ENCODE results near the gene EGFL6. TPM values are rescaled to one million over a fixed set of nuclear protein-coding genes. Genes with fewer than 3 reads are reported as not detected.
"Not testable (repeated sequence)": the region's sequence is repeated elsewhere in the genome, so short reads cannot be mapped to it uniquely, and the experiment has no call there.

EGFL6 gene
- total RNA-seq, 1 donor from 2014 or later, result 0.24 TPM

DNA sequence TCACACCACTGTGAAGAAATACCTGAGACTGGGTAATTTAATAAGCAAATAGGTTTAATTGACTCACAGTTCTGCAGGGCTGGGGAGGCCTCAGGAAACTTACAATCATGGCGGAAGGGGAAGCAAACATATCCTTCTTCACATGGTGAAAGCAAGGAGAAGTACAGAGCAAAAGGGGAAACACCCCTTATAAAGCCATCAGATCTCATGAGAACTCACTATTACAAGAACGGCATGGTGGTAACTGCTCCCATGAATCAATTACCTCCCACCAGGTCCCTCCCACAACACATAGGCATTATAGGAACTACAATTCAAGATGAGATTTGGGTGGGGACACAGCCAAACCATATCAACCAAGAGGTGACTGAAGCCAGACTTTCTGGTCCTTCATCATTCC is 78.9 kb downstream of the EGFL6 start:
- intact Hi-C loops (cut with DNase I), result loop anchor here (10.0 kb wide), 1 partner anchor 704 kb away; no protein-coding TSS in a partner anchor
- not testable (repeated sequence) for DNase-seq (ENCODE audit: low spot score)

DNA sequence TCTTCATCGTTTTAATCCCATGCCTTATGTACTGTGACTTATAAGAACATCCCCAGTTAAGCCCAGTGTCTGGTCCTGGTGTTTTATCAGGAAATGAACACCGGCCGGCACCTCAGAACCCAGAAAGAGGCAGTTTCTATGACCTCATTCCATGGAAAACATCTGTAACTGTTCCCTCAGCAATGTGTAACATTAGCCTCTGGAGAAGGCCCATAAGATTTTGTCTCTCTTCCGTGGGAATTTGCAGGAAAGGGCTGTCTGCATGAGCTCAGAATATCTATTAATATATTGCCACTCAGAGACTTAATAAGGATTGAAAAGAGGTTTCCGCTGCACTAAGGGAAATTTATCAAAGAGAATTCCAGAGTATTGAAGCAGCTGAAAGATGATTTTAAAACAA is 80.4 kb downstream of the EGFL6 start:
- intact Hi-C loops (cut with DNase I), result loop anchor here (5.0 to 10.0 kb wide), 3 partner anchors 37 to 705 kb away; partner anchors contain the start of gene RAB9A
- DNase-seq (ENCODE audit: low spot score), result no peak

DNA sequence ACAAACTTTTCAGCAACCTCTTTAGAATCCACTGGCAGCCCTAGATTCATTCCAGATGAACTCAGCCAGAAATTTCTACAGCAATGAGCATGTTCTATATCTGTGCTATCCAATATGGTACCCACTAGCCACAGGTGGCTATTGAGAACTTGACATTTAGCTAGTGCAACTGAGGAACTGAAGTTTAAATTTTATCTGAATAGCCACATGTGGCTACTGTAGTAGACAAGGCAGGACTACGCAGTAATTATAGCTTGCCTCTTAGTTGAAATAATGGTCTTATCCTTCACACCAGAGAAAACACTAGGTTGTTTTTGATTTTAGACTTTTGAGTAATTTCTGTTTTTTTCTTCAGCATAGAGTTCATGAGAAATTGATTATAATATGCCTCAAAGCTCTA is 80.9 kb downstream of the EGFL6 start:
- DNase-seq (ENCODE audit: low spot score), result no peak
- intact Hi-C loops (cut with DNase I), result loop anchor here (5.0 to 10.0 kb wide), 2 partner anchors 37 to 244 kb away; partner anchors contain the start of gene RAB9A

DNA sequence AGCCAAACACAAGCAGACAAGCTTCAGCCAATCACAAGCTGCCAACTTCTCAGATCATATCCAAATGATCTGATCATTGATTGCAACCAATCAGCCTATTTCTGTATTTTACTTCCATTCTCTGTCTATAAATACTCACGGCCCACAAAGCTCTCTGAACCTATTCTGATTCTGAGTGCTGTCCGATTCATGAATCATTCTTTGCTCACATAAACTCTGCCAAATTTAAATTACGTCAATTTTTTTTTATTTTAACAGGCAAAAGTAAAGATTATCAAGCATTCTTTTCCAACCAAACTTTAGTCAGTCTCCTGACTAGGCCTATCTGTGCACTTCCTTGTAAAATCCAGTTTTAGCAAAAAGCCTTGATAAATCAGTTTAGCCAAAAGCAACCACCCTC is 81.7 kb downstream of the EGFL6 start:
- intact Hi-C loops (cut with DNase I), result loop anchor here (5.0 to 10.0 kb wide), 2 partner anchors 36 to 244 kb away; partner anchors contain the start of gene RAB9A
- DNase-seq (ENCODE audit: low spot score), result no peak

DNA sequence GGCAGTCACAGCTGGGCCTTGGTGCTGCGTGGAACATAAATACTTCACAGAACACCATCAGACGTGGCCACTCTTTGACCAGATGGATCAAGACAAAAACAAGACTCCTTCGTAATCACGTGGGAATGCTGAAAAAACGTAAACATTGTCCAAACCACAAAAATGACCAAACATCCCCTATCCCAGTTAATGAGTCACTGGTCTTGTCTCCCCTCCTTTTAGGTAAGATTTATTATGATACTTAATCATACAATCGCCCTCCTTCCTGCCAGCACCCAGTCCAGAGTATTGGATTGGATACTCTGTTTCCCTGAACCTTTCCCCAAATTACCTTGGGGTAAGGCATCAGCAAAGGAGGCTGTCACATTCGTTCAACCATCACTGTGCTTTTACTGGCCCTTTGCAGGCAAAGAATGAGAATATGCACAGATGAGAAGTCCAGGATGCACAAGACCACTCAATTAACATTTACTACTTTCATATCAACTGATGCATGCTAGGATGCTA is 82.9 kb downstream of the EGFL6 start:
- intact Hi-C loops (cut with DNase I), result loop anchor here (2.0 to 10.0 kb wide), 3 partner anchors 35 to 378 kb away; partner anchors contain the start of gene RAB9A
- no peak for DNase-seq (ENCODE audit: low spot score)

DNA sequence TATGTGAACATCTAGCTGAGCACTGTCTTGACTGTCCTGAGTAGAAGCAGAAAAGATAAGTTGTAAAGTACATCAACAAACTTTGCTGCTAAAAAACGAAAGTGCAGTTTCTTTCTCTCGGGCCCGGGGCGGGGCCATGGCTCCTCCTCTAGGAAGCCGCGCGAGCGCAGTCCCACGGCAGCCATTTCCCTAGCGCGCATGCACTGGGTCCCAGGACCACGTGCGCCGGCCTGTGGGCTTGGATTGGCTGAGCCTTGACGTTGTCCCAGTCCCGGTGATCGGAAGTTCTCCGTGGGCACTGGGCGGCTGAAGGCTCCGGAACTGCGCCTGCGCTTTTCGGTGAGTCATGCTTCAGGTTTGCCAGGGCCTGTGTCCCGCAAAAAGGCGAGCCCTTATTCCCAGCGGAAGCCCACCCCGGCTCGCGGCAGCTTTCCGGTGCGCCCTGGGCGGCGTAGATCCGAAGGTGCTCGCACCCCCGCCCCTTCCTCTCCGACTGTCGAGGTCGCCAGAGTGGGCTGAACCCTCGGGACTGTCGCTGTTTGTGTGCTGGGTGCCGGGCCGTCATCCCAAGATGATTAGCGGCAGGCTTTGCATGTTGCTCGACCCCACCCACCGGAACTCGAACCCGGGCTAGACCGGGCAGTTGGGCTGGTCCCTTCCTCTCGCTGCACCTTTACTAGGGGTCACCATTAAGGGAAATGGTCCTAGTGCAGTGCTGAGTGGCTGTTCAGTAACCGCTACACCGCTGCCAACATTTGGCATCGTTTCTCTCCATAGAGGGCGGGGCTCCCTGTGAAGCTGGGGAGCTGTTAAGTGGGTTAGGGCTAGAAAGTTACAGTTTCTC is 83.7 kb downstream of the EGFL6 start, which contains the start of gene TCEANC:
Gene TCEANC (plus strand): TSS at position 292 of the 844 bp plus-strand sequence. CDS start 9,368 bp downstream, outside the sequence.
- intact Hi-C loops (cut with DNase I), result loop anchor here (2.0 to 10.0 kb wide), 3 partner anchors 34 to 378 kb away; partner anchors contain the start of gene RAB9A
- DNase-seq (ENCODE audit: low spot score), result peak; percentile 98

DNA sequence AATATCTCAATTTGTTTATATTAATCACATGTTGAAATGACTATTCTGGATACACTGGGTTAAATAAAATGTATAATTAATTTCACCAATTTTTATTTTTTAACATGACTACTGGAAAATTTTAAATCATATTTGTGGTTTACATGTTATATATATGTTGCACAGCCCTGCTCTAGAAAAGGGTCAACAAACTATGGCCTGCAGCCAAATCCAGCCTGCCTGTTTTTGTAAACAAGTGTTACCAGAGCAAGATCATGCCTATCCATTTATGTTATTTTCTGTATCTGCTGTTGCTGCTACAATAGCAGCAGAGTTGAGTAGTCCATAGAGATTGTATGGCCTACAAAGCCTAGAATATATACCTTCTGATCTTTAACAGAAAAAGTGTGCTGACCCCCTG is 84.7 kb downstream of the EGFL6 start:
- DNase-seq (ENCODE audit: low spot score), result no peak
- intact Hi-C loops (cut with DNase I), result loop anchor here (5.0 to 10.0 kb wide), 2 partner anchors 33 to 241 kb away; partner anchors contain the start of gene RAB9A

DNA sequence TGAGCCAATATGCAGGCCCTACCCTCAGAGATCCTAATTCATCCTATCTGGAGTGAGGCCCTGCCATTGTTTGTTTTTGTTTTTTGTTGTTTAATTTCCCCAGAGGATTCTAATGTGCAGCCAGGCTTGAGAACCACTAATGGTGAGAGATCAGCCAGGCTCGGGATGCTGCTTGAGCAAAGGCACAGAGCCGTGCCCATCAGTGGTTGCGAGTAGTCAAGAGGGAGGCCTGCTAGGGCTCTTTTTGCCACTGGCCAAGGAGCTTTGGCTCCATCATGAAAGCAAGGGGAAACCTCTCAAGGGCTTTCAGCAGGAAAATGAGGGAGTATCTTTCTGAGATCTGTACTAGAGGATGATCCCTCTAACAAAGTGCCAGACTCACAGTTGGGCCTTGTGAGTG is 86.3 kb downstream of the EGFL6 start:
- intact Hi-C loops (cut with DNase I), result loop anchor here (5.0 to 10.0 kb wide), 2 partner anchors 92 to 239 kb away; no protein-coding TSS in a partner anchor
- DNase-seq (ENCODE audit: low spot score), result no peak

DNA sequence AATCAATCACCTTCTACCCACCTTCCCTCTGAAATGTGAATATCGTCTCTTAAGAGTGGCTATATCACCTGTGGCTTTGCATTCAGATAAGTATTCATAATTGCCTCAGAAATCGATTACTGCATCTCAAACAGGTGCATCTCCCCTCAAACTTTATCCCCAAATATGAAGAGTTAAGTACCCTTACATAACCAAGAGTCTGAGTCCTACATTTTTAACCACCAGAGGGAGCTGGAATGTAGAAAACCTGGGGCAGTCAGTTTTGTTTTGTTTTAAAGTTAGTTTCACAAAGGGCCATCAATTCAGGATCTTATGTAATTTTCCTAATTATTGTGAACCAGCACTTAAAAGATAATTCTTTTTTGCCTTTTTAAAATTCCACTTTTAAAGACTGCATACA is 89.2 kb downstream of the EGFL6 start:
- no peak for DNase-seq (ENCODE audit: low spot score)
- intact Hi-C loops (cut with DNase I), result loop anchor here (1.0 to 10.0 kb wide), 3 partner anchors 89 to 374 kb away; no protein-coding TSS in a partner anchor

DNA sequence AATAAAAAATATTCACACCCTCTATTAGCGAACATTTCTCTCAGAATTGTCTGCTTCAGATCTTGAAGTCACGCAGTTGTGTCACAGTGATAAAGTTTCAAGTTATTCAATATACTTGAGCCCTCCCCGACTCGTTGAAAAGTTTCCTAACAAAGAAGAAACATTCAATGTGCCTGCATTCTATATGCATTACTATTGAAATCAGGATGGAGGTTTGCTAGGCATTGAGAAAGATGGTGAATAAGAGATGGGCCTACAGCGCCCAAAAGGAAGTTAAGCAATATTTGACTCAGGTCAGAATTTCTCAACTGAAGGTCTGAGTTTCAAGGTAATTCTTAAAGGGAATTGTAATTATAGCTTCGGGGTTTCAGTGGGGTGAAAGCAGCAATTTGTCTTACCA is 89.7 kb downstream of the EGFL6 start:
- intact Hi-C loops (cut with DNase I), result loop anchor here (1.0 to 10.0 kb wide), 3 partner anchors 88 to 373 kb away; no protein-coding TSS in a partner anchor
- DNase-seq (ENCODE audit: low spot score), result no peak

DNA sequence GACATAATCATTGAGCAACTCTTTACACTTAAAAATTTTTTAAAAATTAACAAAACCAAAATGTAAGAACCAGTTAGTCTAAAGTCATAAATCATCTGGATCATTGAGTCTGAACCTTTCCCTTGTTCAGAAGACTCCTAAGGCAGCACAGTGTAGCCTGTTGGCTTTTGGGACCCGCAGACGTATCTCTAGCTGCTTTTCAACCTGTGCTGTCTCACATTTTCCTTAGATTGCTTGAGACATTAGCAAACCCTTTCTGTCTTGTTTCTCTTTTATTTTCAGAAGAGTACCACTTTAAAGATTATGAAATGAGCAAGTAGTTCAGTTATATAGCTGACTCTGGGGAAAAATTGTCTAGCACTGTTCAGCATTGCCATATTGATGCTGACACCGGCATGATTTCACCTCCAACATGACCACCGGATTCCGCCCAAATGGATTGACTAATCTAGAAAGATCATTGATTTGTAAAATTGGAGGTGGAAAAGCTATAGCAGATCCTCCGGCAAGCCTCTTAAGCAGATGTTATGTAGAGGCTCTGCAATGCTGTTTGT is 92.4 kb downstream of the EGFL6 start:
- intact Hi-C loops (cut with DNase I), result no loop called here
- no peak for DNase-seq (ENCODE audit: low spot score)

DNA sequence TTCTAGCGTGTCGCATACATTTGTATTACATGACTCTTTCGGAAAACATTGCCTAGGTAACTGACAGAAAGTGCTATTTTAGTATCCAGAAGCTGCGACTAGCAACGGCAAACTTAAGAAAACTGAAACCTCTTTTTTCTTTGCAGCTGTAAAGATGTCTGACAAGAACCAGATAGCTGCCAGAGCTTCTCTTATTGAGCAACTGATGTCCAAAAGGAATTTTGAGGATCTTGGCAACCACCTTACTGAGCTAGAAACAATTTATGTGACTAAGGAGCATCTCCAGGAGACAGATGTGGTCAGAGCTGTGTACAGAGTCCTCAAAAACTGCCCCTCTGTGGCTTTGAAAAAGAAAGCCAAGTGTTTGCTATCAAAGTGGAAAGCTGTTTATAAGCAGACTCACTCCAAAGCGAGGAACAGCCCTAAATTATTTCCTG is 93.0 kb downstream of the EGFL6 start:
- intact Hi-C loops (cut with DNase I), result no loop called here
- no peak for DNase-seq (ENCODE audit: low spot score)

DNA sequence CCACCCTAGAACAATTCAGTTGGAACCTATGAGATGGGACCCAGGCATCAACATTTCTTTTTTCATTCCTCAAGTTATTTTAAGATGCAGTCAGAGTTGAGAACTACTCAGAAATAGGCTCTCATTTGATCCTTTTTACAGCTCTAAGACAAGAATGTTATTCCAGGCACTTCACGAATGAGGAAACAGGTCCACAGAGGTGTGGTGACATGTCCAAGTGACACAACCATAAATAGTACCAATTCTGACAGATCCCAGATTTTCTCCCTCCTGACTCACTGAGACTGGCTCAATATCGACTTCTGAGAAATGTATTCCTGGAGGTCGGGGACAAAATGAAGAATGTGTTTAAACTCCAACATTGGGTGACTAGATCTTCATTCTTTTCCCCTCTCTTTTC is 94.6 kb downstream of the EGFL6 start:
- intact Hi-C loops (cut with DNase I), result no loop called here
- DNase-seq (ENCODE audit: low spot score), result no peak

DNA sequence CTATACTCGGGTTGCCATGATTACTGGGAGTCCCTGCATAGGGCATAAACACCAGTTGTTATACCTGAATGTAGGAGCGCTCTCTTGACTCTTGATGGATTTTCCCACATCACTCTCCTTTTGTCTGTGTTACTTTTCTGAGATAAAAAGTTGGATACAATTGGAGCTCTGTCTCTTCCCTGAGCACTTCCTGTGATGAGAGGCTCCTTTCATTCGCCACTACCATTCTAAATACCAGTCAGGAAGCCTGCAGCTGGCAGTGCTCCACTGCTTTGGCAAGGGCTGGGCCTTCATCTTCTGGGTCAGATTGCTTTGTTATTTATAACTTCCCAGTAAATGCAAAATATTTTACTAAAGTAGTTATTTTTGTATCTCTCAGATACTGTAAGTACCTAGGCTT is 97.4 kb downstream of the EGFL6 start:
- no peak for DNase-seq (ENCODE audit: low spot score)
- intact Hi-C loops (cut with DNase I), result loop anchor here (5.0 kb wide), 1 partner anchor 65 kb away; the partner anchor contains the start of genes OFD1 and TRAPPC2

DNA sequence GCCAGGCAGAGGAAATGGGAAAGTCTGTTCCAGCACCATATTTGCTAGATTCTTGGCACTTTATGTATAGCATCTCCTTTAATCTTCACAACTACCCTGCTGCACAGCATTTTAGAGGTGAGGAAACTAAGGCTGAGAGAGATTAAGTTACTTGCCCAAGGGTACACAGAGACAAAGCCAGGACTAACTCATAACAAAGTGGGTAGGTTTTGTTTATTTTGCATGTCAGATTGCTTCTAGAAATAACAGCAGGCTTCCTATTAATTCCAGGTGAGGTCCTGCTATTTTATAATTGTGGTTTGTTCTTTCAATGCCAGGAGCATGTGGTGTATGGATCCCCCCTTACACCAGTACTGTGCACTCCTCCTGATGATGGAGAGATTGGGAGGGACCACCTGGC is 98.5 kb downstream of the EGFL6 start:
- no peak for DNase-seq (ENCODE audit: low spot score)
- intact Hi-C loops (cut with DNase I), result loop anchor here (5.0 kb wide), 1 partner anchor 64 kb away; the partner anchor contains the start of genes OFD1 and TRAPPC2

DNA sequence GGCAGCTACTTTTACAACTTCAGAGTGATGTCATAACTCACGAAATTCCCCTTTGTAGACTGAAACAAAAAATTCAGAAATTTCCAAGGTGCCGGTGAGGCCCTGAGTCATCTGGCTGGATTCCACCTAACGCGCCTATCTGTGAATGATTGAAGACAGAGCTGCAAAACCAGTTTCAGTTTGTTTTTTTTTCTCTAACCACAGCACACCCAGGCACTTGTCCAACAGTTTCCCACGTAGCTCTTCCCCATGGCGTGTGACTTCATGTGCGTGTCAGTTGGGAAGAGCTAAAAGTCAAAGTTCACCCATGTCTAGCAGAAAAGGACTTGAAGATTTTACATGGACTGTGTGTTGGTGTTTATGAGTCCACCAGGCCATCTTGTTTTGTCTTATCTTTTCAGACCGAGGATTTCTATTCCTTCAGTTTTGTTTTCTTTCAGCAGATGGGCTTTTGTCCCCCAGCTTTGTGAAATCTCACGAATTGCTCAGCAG is 99.9 kb downstream of the EGFL6 start:
- DNase-seq (ENCODE audit: low spot score), result no peak
- intact Hi-C loops (cut with DNase I), result loop anchor here (5.0 kb wide), 1 partner anchor 63 kb away; the partner anchor contains the start of genes OFD1 and TRAPPC2

DNA sequence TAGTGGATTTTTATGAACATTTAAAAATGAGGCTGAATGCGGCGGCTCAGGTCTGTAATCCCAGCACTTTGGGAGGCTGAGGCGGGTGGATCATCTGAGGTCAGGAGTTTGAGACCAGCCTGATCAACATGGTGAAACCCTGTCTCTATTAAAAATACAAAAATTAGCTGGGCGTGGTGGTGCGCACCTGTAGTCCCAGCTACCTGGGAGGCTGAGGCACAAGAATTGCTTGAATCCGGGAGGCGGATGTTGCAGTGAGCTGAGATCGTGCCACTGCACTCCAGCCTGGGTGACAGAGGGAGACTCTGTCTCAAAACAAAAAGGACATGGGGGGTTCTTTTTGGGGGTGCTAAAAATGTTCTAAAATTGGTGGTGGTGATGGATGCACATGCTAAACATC is 100.4 kb downstream of the EGFL6 start:
- not testable (repeated sequence) for DNase-seq (ENCODE audit: low spot score)
- intact Hi-C loops (cut with DNase I), result loop anchor here (5.0 kb wide), 1 partner anchor 63 kb away; the partner anchor contains the start of genes OFD1 and TRAPPC2

DNA sequence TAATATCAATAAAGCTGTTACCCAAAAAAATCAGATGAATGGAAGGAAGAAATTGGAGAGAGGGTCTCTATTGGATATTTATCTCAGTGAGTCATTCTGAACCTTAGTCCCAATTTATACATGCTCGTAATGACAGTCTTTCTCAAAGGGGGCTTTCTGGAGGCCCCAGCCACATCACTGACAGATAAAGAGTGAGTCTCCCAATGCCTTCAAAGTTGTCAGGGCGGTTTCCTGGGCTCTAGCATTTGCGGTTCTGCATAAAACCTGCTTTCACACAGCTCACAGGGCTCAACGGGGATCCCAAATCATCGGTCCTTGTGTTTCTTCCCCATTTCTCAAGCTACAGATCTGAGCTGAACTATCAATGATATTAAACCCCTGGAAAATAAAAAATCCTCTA is 100.8 kb downstream of the EGFL6 start:
- DNase-seq (ENCODE audit: low spot score), result no peak
- intact Hi-C loops (cut with DNase I), result no loop called here

DNA sequence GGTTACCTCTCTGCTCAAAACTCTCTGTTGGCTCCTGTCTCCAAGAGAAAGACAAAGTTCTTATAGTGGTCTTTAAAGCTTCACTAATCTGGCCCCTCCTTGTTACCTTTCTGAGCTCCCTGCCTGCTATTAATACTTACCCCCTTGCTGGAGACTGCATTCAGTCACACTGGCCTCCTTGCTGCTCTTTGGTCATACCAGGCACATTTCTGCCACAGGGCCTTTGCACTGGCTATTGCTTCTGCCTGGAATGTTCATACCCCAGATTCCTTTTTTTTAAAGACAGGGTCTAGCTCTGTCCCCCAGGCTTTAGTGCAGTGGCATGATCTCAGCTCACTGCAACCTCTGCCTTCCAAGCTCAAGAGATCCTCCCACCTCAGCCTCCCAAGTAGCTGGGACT is 103.6 kb downstream of the EGFL6 start:
- no peak for DNase-seq (ENCODE audit: low spot score)
- intact Hi-C loops (cut with DNase I), result no loop called here

DNA sequence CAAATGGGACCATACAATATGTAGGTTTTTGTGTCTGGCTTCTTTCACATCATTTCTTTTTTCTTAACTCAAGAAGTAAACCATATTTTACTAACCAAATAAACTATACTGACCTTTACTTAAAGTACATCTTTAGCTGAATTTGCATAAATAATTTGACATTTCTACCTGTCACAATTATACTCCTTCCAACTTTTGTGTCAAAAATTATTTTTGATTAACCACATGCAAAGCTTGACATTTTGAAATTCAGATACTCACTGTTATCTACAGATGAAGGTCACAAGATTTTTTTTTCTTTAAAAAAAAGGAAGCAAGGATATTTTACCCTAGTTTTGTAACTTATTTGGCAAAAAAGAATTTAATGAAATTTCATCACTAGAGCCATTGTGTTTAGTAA is 107.5 kb downstream of the EGFL6 start:
- no peak for DNase-seq (ENCODE audit: low spot score)
- intact Hi-C loops (cut with DNase I), result no loop called here

Measured in cardiac septum (tissue), 1 donor.